Measurements from ENCODE around the gene CASP10. TPM values are rescaled to one million over a fixed set of nuclear protein-coding genes. Genes with fewer than 3 reads are reported as not detected.

CASP10 gene
- total and polyA plus RNA-seq, 2 of the 13 experiments (the other 11 are each of a cell fraction or from before 2014, with no cell fraction given), result 22.2 to 23.8 TPM

DNA sequence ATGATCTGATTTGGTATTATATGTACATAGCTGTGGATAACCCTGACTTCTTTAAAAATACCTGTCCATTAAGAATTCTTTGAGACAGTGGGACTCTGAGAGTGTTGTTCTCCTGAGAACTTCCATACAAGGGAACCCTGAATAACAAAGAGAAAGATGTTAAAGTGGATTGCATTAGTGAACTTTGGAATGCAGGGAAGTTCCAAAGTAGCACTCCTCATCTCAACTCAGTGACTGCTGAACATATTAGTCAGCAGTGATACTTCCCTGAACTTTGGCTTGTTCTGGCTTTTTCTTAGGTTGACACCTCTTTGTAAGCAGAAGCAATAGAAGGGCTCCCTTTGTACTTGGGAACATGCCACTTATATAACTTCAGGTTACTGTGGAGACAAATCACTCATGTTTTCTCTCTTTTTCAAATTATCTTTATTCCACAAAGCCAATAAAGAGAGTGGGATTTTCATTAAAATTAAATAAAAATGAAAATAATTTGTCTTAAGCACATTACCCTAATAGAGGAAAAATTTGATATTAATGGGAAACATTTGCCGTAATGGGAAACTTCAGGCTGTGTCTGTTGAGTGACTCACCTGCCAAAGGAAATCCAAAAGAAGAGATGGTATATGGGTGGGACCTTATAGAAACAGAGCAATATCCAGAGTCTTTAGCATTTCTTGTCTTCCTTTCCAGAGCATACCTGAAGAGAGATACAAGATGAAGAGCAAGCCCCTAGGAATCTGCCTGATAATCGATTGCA is 33.7 kb upstream of the CASP10 start (continued):
- TF ChIP-seq EP300 (IDR thresholded peaks at IDR 0.05; ENCODE audit: low read depth in 2 of 2, low read length in 2 of 2) (peak; percentile 57 to 86; a peak in 2 of 4 replicates), EP300 (CRISPR knock-in tag; IDR thresholded peaks at IDR 0.05; ENCODE audit: borderline replicate concordance) (peak; percentile 75), ZNF317 (CRISPR knock-in tag; IDR thresholded peaks at IDR 0.05) (peak; percentile 95), HOXA5 (CRISPR knock-in tag; IDR thresholded peaks at IDR 0.05) (no peak), BHLHE40 (IDR thresholded peaks at IDR 0.05; ENCODE audit: low read length) (no peak), SMAD9 (CRISPR knock-in tag; IDR thresholded peaks at IDR 0.05) (no peak), ZNF652 (CRISPR knock-in tag; IDR thresholded peaks at IDR 0.05; ENCODE audit: borderline replicate concordance, low read depth) (peak; percentile 32; the same call in 1 of the 2 replicates), KAT2B (IDR thresholded peaks at IDR 0.05; ENCODE audit: borderline replicate concordance, low read depth, low read length) (no peak), ELF3 (CRISPR knock-in tag; IDR thresholded peaks at IDR 0.05) (peak; percentile 92), ZNF468 (CRISPR knock-in tag; IDR thresholded peaks at IDR 0.05) (no peak), KMT2B (CRISPR knock-in tag; IDR thresholded peaks at IDR 0.05) (peak; percentile 68), ZFYVE20 (CRISPR knock-in tag; IDR thresholded peaks at IDR 0.05; ENCODE audit: borderline replicate concordance, low read depth) (no peak), SIX1 (CRISPR knock-in tag; IDR thresholded peaks at IDR 0.05; ENCODE audit: borderline replicate concordance) (peak; percentile 78; the same call in 1 of the 2 replicates), STAG1 (CRISPR knock-in tag; IDR thresholded peaks at IDR 0.05) (no peak), NR2F6 (IDR thresholded peaks at IDR 0.05) (peak; percentile 57), NR2F6 (CRISPR knock-in tag; IDR thresholded peaks at IDR 0.05) (peak; percentile 77), ZNF678 (CRISPR knock-in tag; IDR thresholded peaks at IDR 0.05) (no peak)
- TF ChIP-seq, protein P1, sequence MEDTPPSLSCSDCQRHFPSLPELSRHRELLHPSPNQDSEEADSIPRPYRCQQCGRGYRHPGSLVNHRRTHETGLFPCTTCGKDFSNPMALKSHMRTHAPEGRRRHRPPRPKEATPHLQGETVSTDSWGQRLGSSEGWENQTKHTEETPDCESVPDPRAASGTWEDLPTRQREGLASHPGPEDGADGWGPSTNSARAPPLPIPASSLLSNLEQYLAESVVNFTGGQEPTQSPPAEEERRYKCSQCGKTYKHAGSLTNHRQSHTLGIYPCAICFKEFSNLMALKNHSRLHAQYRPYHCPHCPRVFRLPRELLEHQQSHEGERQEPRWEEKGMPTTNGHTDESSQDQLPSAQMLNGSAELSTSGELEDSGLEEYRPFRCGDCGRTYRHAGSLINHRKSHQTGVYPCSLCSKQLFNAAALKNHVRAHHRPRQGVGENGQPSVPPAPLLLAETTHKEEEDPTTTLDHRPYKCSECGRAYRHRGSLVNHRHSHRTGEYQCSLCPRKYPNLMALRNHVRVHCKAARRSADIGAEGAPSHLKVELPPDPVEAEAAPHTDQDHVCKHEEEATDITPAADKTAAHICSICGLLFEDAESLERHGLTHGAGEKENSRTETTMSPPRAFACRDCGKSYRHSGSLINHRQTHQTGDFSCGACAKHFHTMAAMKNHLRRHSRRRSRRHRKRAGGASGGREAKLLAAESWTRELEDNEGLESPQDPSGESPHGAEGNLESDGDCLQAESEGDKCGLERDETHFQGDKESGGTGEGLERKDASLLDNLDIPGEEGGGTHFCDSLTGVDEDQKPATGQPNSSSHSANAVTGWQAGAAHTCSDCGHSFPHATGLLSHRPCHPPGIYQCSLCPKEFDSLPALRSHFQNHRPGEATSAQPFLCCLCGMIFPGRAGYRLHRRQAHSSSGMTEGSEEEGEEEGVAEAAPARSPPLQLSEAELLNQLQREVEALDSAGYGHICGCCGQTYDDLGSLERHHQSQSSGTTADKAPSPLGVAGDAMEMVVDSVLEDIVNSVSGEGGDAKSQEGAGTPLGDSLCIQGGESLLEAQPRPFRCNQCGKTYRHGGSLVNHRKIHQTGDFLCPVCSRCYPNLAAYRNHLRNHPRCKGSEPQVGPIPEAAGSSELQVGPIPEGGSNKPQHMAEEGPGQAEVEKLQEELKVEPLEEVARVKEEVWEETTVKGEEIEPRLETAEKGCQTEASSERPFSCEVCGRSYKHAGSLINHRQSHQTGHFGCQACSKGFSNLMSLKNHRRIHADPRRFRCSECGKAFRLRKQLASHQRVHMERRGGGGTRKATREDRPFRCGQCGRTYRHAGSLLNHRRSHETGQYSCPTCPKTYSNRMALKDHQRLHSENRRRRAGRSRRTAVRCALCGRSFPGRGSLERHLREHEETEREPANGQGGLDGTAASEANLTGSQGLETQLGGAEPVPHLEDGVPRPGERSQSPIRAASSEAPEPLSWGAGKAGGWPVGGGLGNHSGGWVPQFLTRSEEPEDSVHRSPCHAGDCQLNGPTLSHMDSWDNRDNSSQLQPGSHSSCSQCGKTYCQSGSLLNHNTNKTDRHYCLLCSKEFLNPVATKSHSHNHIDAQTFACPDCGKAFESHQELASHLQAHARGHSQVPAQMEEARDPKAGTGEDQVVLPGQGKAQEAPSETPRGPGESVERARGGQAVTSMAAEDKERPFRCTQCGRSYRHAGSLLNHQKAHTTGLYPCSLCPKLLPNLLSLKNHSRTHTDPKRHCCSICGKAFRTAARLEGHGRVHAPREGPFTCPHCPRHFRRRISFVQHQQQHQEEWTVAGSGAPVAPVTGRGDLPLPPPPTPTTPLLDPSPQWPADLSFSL (CRISPR knock-in tag; IDR thresholded peaks at IDR 0.05), result no peak
- TF ChIP-seq, protein P2, sequence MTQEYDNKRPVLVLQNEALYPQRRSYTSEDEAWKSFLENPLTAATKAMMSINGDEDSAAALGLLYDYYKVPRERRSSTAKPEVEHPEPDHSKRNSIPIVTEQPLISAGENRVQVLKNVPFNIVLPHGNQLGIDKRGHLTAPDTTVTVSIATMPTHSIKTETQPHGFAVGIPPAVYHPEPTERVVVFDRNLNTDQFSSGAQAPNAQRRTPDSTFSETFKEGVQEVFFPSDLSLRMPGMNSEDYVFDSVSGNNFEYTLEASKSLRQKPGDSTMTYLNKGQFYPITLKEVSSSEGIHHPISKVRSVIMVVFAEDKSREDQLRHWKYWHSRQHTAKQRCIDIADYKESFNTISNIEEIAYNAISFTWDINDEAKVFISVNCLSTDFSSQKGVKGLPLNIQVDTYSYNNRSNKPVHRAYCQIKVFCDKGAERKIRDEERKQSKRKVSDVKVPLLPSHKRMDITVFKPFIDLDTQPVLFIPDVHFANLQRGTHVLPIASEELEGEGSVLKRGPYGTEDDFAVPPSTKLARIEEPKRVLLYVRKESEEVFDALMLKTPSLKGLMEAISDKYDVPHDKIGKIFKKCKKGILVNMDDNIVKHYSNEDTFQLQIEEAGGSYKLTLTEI (CRISPR knock-in tag; conservative IDR thresholded peaks at IDR 0.05), result no peak
- TF ChIP-seq, protein P3, sequence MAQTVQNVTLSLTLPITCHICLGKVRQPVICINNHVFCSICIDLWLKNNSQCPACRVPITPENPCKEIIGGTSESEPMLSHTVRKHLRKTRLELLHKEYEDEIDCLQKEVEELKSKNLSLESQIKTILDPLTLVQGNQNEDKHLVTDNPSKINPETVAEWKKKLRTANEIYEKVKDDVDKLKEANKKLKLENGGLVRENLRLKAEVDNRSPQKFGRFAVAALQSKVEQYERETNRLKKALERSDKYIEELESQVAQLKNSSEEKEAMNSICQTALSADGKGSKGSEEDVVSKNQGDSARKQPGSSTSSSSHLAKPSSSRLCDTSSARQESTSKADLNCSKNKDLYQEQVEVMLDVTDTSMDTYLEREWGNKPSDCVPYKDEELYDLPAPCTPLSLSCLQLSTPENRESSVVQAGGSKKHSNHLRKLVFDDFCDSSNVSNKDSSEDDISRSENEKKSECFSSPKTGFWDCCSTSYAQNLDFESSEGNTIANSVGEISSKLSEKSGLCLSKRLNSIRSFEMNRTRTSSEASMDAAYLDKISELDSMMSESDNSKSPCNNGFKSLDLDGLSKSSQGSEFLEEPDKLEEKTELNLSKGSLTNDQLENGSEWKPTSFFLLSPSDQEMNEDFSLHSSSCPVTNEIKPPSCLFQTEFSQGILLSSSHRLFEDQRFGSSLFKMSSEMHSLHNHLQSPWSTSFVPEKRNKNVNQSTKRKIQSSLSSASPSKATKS (CRISPR knock-in tag; IDR thresholded peaks at IDR 0.05), result no peak

All from HepG2 (cell line).